Measurements from ENCODE around the gene KBTBD12.

Gene KBTBD12

GRCh38 chr3:127986803-127987202 lies 71.8 kb downstream of the KBTBD12 start:
- no peak for DNase-seq

GRCh38 chr3:127987309-127987995 lies 72.4 kb downstream of the KBTBD12 start:
- no peak for DNase-seq

- DNase-seq, result no peak
These were observed 73.9 kb downstream of the KBTBD12 start for GRCh38 chr3:127988770-127989557.

- no peak for DNase-seq
These were observed 75.0 kb downstream of the KBTBD12 start for GRCh38 chr3:127990051-127990450.

GRCh38 chr3:127990461-127990860 lies 75.4 kb downstream of the KBTBD12 start:
- no peak for DNase-seq

- no peak for DNase-seq
These were observed 76.2 kb downstream of the KBTBD12 start for GRCh38 chr3:127991251-127991650.

GRCh38 chr3:127991681-127992080 lies 76.6 kb downstream of the KBTBD12 start:
- DNase-seq, result no peak

GRCh38 chr3:127992127-127992526 lies 77.1 kb downstream of the KBTBD12 start:
- DNase-seq, result no peak

- DNase-seq, result no peak
These were observed 79.0 kb downstream of the KBTBD12 start for GRCh38 chr3:127994011-127994410.

GRCh38 chr3:127997016-127997415 lies 82.0 kb downstream of the KBTBD12 start:
- no peak for DNase-seq

GRCh38 chr3:127997961-127998360 lies 82.9 kb downstream of the KBTBD12 start:
- no peak for DNase-seq

GRCh38 chr3:127998596-127998995 lies 83.6 kb downstream of the KBTBD12 start:
- no peak for DNase-seq

- no peak for DNase-seq
These were observed 84.6 kb downstream of the KBTBD12 start for GRCh38 chr3:127999509-128000106.

- DNase-seq, result no peak
These were observed 86.5 kb downstream of the KBTBD12 start for GRCh38 chr3:128001576-128001975.

- no peak for DNase-seq
These were observed 89.6 kb downstream of the KBTBD12 start for GRCh38 chr3:128004661-128005060.

- DNase-seq, result no peak
These were observed 91.3 kb downstream of the KBTBD12 start for GRCh38 chr3:128006061-128007032.

- no peak for DNase-seq
These were observed 92.0 kb downstream of the KBTBD12 start for GRCh38 chr3:128007033-128007424.

GRCh38 chr3:128009952-128010846 lies 95.2 kb downstream of the KBTBD12 start:
- DNase-seq, result no peak

GRCh38 chr3:128011140-128011539 lies 96.1 kb downstream of the KBTBD12 start:
- DNase-seq, result no peak

GRCh38 chr3:128012050-128012449 lies 97.0 kb downstream of the KBTBD12 start:
- DNase-seq, result no peak

GRCh38 chr3:128014548-128014947 lies 99.5 kb downstream of the KBTBD12 start:
- DNase-seq, result no peak

GRCh38 chr3:128016502-128016901 lies 101.5 kb downstream of the KBTBD12 start:
- no peak for DNase-seq

Measured in cortex of kidney (tissue), 1 donor.